Lower leg skin (tissue), 4 donors: Measurements from ENCODE around the gene TRIM37. TPM values are rescaled to one million over a fixed set of nuclear protein-coding genes. Genes with fewer than 3 reads are reported as not detected.

Experiments
- DNase-seq, 2 donors: peaks; one replicate each; pipeline ENCODE4 v3.0.0-alpha.2; 2019; ENCODE audit warnings: low spot score in 2 of 2
- H3K4me3 ChIP-seq: fragments of 200-600 bp; sonication (generic); 2 replicates; pipeline ENCODE4 v1.5.1; 2017; ENCODE audit warnings: mild to moderate bottlenecking, low read depth; ENCODE audit not compliant: poor library complexity, severe bottlenecking
- CTCF ChIP-seq, 3 donors: fragments of 450-650 bp; IDR thresholded peaks; one replicate each; pipeline ENCODE4 v1.5.1; 2016; ENCODE audit warnings: antibody characterized with exemption in 3 of 3, mild to moderate bottlenecking in 3 of 3, moderate library complexity in 2 of 3
- POLR2A ChIP-seq, 2 donors: fragments of 450-650 bp; IDR thresholded peaks; one replicate each; pipeline ENCODE4 v1.6.1; 2016 to 2017; ENCODE audit warnings: antibody characterized with exemption in 2 of 2, mild to moderate bottlenecking in 1 of 2, moderate library complexity in 1 of 2
- WGBS, 2 donors: methylation state at CpG; one replicate each; pipeline ENCODE4 v1.1.5; 2018; 5-methylcytosine and 5-hydroxymethylcytosine counted together
- intact Hi-C: fragments of 100-400 bp; cut with DNase I; formaldehyde crosslinking; loops from one replicate; pipeline ENCODE4 v1.15.0; 2023; ENCODE audit warnings: low total_unique reads
- total RNA-seq, 4 donors: library from RNA; depleted of rRNA; stranded (reverse); fragments of >200 nt; gene quantifications; one replicate each; pipeline ENCODE4 v1.1.0, GENCODE V29; 2016

Gene TRIM37
- total RNA-seq, 4 donors from 2014 or later: 10.3 to 18.0 (median 13.9) TPM

- WGBS, 2 donors: 95 to 96% methylated on average over 6 of the region's 6 CpGs
- H3K4me3 ChIP-seq: no peak overlapping the region
- TF ChIP-seq CTCF (IDR thresholded peaks at IDR 0.05): no peak
- no peak for DNase-seq
- intact Hi-C loops: no loop called here
Observed at GRCh38 chr17:59124665-59125064, 18.0 kb upstream of the TRIM37 start.

GRCh38 chr17:59121901-59122480 is 15.3 kb upstream of the TRIM37 start:
- 96 to 98% methylated on average over 9 of the region's 9 CpGs for WGBS, 2 donors

GRCh38 chr17:59115474-59115873 is 8.8 kb upstream of the TRIM37 start:
- 95% methylated on average over 9 of the region's 9 CpGs for WGBS, 2 donors
- no peak for DNase-seq
- no peak for TF ChIP-seq CTCF (IDR thresholded peaks at IDR 0.05)
- TF ChIP-seq POLR2A (IDR thresholded peaks at IDR 0.05): no peak
- intact Hi-C loops: no loop called here
- no peak overlapping the region for H3K4me3 ChIP-seq

More at GRCh38 chr17:59121901-59122480, 15.3 kb upstream of the TRIM37 start:
- TF ChIP-seq CTCF (IDR thresholded peaks at IDR 0.05): no peak
- no peak for TF ChIP-seq POLR2A (IDR thresholded peaks at IDR 0.05)
- intact Hi-C loops: no loop called here
- no peak overlapping the region for H3K4me3 ChIP-seq
- no peak for DNase-seq

- 81 to 86% methylated on average over 3 of the region's 3 CpGs for WGBS, 2 donors
- DNase-seq: no peak
Observed at GRCh38 chr17:59111539-59111938, 4.9 kb upstream of the TRIM37 start.

GRCh38 chr17:59110973-59111372 is 4.3 kb upstream of the TRIM37 start:
- H3K4me3 ChIP-seq: no peak overlapping the region
- intact Hi-C loops: no loop called here
- no peak for DNase-seq
- TF ChIP-seq CTCF (IDR thresholded peaks at IDR 0.05) (no peak), POLR2A (IDR thresholded peaks at IDR 0.05) (no peak)

More at GRCh38 chr17:59111539-59111938, 4.9 kb upstream of the TRIM37 start:
- no peak overlapping the region for H3K4me3 ChIP-seq
- TF ChIP-seq POLR2A (IDR thresholded peaks at IDR 0.05) (no peak), CTCF (IDR thresholded peaks at IDR 0.05) (no peak)
- intact Hi-C loops: no loop called here
